Loucy (cell line): ENCODE results near the gene ZBTB24.

Experiments
- H2AFZ ChIP-seq: fragments of 200-600 bp; sonication (generic); 2 replicates; pipeline ENCODE4 v1.6.0; 2016; ENCODE audit warnings: antibody characterized with exemption, mild to moderate bottlenecking, low read length, moderate library complexity
- H3F3A ChIP-seq: fragments of 200-600 bp; 2 replicates; pipeline ENCODE4 v1.6.0; 2016; ENCODE audit warnings: antibody characterized with exemption, low read depth, mild to moderate bottlenecking
- H3K27me3 ChIP-seq: fragments of 200-600 bp; sonication (generic); 2 replicates; pipeline ENCODE4 v1.6.1; 2014; ENCODE audit warnings: low read length, mild to moderate bottlenecking; ENCODE audit not compliant: insufficient read depth, poor library complexity, severe bottlenecking
- H3K36me3 ChIP-seq: fragments of 200-600 bp; sonication (generic); 2 replicates; pipeline ENCODE4 v1.6.1; 2016; ENCODE audit warnings: low read length; ENCODE audit not compliant: insufficient read depth
- H3K4me1 ChIP-seq: fragments of 200-600 bp; sonication (generic); 2 replicates; pipeline ENCODE4 v1.5.1; 2014; ENCODE audit warnings: low read length, mild to moderate bottlenecking; ENCODE audit not compliant: insufficient read depth, poor library complexity, severe bottlenecking
- H3K4me2 ChIP-seq: fragments of 200-600 bp; sonication (generic); 2 replicates; pipeline ENCODE4 v1.6.0; 2014; ENCODE audit warnings: antibody characterized with exemption, low read length, low read depth, mild to moderate bottlenecking; ENCODE audit not compliant: poor library complexity, severe bottlenecking
- H3K4me3 ChIP-seq: fragments of 200-600 bp; sonication (generic); 2 replicates; pipeline ENCODE4 v1.5.1; 2014; ENCODE audit warnings: low read length, mild to moderate bottlenecking, mixed read lengths; ENCODE audit not compliant: poor library complexity, severe bottlenecking
- H3K79me2 ChIP-seq: fragments of 200-600 bp; sonication (generic); 2 replicates; pipeline ENCODE4 v1.6.1; 2014; ENCODE audit warnings: low read length; ENCODE audit not compliant: insufficient read depth
- H3K9ac ChIP-seq: fragments of 200-600 bp; sonication (generic); 2 replicates; pipeline ENCODE4 v1.6.0; 2014; ENCODE audit warnings: mild to moderate bottlenecking, low read depth, low read length, moderate library complexity; ENCODE audit not compliant: poor library complexity, severe bottlenecking
- H3K9me2 ChIP-seq: fragments of 200-600 bp; sonication (generic); replicated peaks from 2 replicates; pipeline ENCODE4 v1.6.1; 2016; ENCODE audit warnings: low read depth, low read length, mixed read lengths
- H3K9me3 ChIP-seq: fragments of 200-600 bp; sonication (generic); 2 replicates; pipeline ENCODE4 v1.6.1; 2014; ENCODE audit warnings: mild to moderate bottlenecking, antibody characterized with exemption, low read length, low read depth; ENCODE audit not compliant: insufficient read depth
- H4K20me1 ChIP-seq: fragments of 200-600 bp; sonication (generic); 2 replicates; pipeline ENCODE4 v1.6.0; 2014; ENCODE audit warnings: antibody characterized with exemption, low read length, mild to moderate bottlenecking; ENCODE audit not compliant: insufficient read depth, poor library complexity, severe bottlenecking
- EZH2phosphoT487 ChIP-seq: fragments of 200-600 bp; IDR thresholded peaks from 2 replicates; pipeline ENCODE4 v1.6.1; 2018; ENCODE audit warnings: antibody characterized with exemption, mild to moderate bottlenecking, moderate library complexity, borderline replicate concordance
- TF ChIP-seq, protein P1 (sequence below): fragments of 200-600 bp; sonication (generic); conservative IDR thresholded peaks from 2 replicates; pipeline ENCODE4 v1.5.1; 2014; ENCODE audit warnings: mild to moderate bottlenecking, antibody characterized with exemption, low read length

The ZBTB24 gene

DNA sequence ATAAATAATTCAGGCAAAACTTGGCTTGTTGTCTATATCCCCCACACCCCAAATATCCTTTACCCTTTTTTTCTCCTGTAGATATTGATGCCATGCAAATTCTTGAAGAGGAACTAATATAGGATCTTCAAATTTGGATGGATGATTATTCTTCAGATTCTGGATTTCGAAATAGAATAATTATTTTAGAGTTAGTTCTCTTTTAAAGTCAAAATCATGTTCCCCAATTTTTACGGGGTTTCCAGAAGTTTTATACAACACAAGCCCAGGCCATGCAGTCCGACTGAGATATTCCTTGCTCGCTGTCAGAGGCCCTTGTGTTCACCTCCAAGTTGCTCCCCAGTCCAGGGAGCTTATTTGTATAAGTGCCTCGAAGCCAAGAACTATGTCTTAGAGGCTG lies 47.0 kb downstream of the ZBTB24 start:
- Histone ChIP-seq H3K9ac (no peak overlapping the region), H2AFZ (no peak overlapping the region), H4K20me1 (no peaks in the 10 kb centered on the region), H3K4me2 (no peak overlapping the region), H3K9me2 (no peaks in the 10 kb centered on the region), H3K9me3 (no peaks in the 10 kb centered on the region), H3F3A (no peaks in the 10 kb centered on the region), H3K4me1 (peaks cover 6% of the 10 kb centered on the region), H3K4me3 (no peak overlapping the region), H3K27me3 (no peaks in the 10 kb centered on the region), H3K79me2 (no peaks in the 10 kb centered on the region), H3K36me3 (no peaks in the 10 kb centered on the region)
- no peak for TF ChIP-seq EZH2phosphoT487
- TF ChIP-seq, protein P1, sequence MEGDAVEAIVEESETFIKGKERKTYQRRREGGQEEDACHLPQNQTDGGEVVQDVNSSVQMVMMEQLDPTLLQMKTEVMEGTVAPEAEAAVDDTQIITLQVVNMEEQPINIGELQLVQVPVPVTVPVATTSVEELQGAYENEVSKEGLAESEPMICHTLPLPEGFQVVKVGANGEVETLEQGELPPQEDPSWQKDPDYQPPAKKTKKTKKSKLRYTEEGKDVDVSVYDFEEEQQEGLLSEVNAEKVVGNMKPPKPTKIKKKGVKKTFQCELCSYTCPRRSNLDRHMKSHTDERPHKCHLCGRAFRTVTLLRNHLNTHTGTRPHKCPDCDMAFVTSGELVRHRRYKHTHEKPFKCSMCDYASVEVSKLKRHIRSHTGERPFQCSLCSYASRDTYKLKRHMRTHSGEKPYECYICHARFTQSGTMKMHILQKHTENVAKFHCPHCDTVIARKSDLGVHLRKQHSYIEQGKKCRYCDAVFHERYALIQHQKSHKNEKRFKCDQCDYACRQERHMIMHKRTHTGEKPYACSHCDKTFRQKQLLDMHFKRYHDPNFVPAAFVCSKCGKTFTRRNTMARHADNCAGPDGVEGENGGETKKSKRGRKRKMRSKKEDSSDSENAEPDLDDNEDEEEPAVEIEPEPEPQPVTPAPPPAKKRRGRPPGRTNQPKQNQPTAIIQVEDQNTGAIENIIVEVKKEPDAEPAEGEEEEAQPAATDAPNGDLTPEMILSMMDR = no peak

DNA sequence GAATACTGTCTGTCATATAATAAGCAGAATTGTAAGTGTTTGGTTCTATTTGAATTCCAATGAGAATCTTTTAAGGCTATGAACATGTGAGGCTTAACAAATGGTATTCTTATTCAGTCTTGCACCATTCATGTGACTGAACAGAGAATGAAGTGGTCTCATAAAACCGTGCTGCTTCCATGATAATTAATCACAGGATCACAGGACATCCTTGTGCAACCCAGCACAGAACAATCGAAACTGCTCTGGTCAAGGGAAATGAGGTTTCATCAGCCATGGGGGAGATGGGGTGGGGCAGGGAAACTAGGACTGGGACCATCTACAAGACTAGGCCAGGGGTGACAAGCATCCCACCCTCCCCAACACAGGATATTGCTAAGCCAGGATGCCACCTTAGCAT lies 48.6 kb downstream of the ZBTB24 start:
- Histone ChIP-seq H4K20me1 (no peaks in the 10 kb centered on the region), H3K9me2 (no peaks in the 10 kb centered on the region), H3K4me1 (no peaks in the 10 kb centered on the region), H3K27me3 (no peaks in the 10 kb centered on the region), H3K4me3 (no peak overlapping the region), H2AFZ (no peak overlapping the region), H3F3A (no peaks in the 10 kb centered on the region), H3K36me3 (no peaks in the 10 kb centered on the region), H3K9me3 (no peaks in the 10 kb centered on the region), H3K9ac (no peak overlapping the region), H3K79me2 (no peaks in the 10 kb centered on the region), H3K4me2 (no peak overlapping the region)
- TF ChIP-seq, protein P1 = no peak
- no peak for TF ChIP-seq EZH2phosphoT487

DNA sequence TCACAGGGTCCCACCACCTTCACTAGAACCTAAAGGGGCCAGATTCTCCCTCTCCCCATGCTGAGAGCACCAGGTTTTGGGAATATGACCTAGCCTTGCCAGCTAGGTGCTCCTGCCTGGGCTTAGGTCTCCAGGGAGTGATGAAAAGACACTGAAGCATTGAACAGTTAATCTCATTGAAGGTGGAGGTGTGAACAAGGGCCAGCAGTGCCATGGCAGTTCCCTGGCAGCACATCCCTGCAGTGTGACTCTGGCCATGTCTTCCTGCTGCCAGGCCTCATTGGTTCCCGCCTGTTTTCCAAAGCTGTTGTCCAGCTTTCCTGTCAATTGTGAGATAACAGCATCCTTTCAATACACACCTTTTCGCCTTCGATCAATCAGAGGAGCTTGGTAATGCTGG lies 53.5 kb downstream of the ZBTB24 start:
- Histone ChIP-seq H3K79me2 (no peaks in the 10 kb centered on the region), H2AFZ (no peak overlapping the region), H3K9ac (no peak overlapping the region), H3K27me3 (no peaks in the 10 kb centered on the region), H4K20me1 (no peaks in the 10 kb centered on the region), H3K9me2 (no peaks in the 10 kb centered on the region), H3K9me3 (no peaks in the 10 kb centered on the region), H3K36me3 (no peaks in the 10 kb centered on the region), H3K4me1 (no peaks in the 10 kb centered on the region), H3F3A (no peaks in the 10 kb centered on the region), H3K4me3 (no peak overlapping the region), H3K4me2 (no peak overlapping the region)
- TF ChIP-seq, protein P1 = no peak
- no peak for TF ChIP-seq EZH2phosphoT487
